Caco-2 (cell line): ENCODE results near the gene RIF1. TPM values are rescaled to one million over a fixed set of nuclear protein-coding genes. Genes with fewer than 3 reads are reported as not detected.

ENCODE experiments used
- BruUV-seq: library from RNA; stranded (reverse); fragments of 400-500 nt; replicated peaks from 2 replicates; lab custom pipeline; 2021; lab: Mats Ljungman, UMichigan
- CTCF ChIA-PET: fragments of 300-600 bp; sonication (Branson Sonifier 250); formaldehyde crosslinking; loops from one replicate; lab custom pipeline; 2022; ENCODE audit warnings: antibody characterized with exemption; lab: Charles Lee
- POLR2A ChIA-PET: fragments of 300-600 bp; sonication (Branson Sonifier 250); formaldehyde crosslinking; loops from one replicate; lab custom pipeline; 2022; ENCODE audit warnings: antibody characterized with exemption; lab: Charles Lee
- DNase-seq, 2 experiments: peaks; one replicate each; pipeline versions ENCODE4 v3.0.0 to v3.0.0-alpha.2; 2020 to 2022
- H3K27me3 ChIP-seq: replicated peaks from 2 replicates; pipeline ENCODE4 v1.6.0; 2011; ENCODE audit warnings: low read length; ENCODE audit not compliant: control insufficient read depth, insufficient read depth
- H3K36me3 ChIP-seq: 2 replicates; pipeline ENCODE4 v1.5.1; 2011; ENCODE audit warnings: low read length; ENCODE audit not compliant: control insufficient read depth, insufficient read depth
- H3K4me1 ChIP-seq: fragments of 250-450 bp; sonication (Bioruptor Pico); 2 replicates; pipeline ENCODE4 v1.5.1; 2020; ENCODE audit warnings: mild to moderate bottlenecking
- H3K4me3 ChIP-seq: 2 replicates; pipeline ENCODE4 v1.5.1; 2011; ENCODE audit warnings: low read depth, mild to moderate bottlenecking, control low read depth, low read length
- H3K9me3 ChIP-seq: fragments of 250-450 bp; sonication (Bioruptor Pico); 2 replicates; pipeline ENCODE4 v1.5.1; 2020; ENCODE audit warnings: mild to moderate bottlenecking, moderate library complexity
- H3K27ac Mint-ChIP-seq: one replicate; pipeline ENCODE4 v1.8.0; 2022; ENCODE audit warnings: mixed read lengths; ENCODE audit not compliant: unreplicated experiment
- H3K27me3 Mint-ChIP-seq: one replicate; pipeline ENCODE4 v1.8.0; 2022; ENCODE audit warnings: mixed read lengths; ENCODE audit not compliant: insufficient read depth, unreplicated experiment
- H3K36me3 Mint-ChIP-seq: one replicate; pipeline ENCODE4 v1.8.0; 2022; ENCODE audit warnings: mild to moderate bottlenecking, mixed read lengths; ENCODE audit not compliant: insufficient read depth, unreplicated experiment
- H3K4me1 Mint-ChIP-seq: one replicate; pipeline ENCODE4 v1.8.0; 2022; ENCODE audit warnings: low read depth, mixed read lengths; ENCODE audit not compliant: unreplicated experiment
- H3K4me3 Mint-ChIP-seq: one replicate; pipeline ENCODE4 v1.8.0; 2022; ENCODE audit warnings: mild to moderate bottlenecking, moderate library complexity, mixed read lengths; ENCODE audit not compliant: unreplicated experiment
- H3K9me3 Mint-ChIP-seq: one replicate; pipeline ENCODE4 v1.8.0; 2022; ENCODE audit warnings: mixed read lengths; ENCODE audit not compliant: unreplicated experiment
- CTCF ChIP-seq, 2 experiments: fragments of 200-600 bp in 1 of 2; IDR thresholded peaks; 1 replicate in 1 of 2; 2 replicates in 1 of 2; pipeline versions ENCODE4 v1.5.1 to v1.8.0; 2011 to 2022; ENCODE audit warnings: antibody characterized with exemption in 1 of 2, control low read depth in 1 of 2, inconsistent platforms in 1 of 2, low read depth in 1 of 2, low read length in 1 of 2, mild to moderate bottlenecking in 1 of 2, moderate library complexity in 1 of 2; ENCODE audit not compliant: insufficient read depth in 1 of 2, severe bottlenecking in 1 of 2, unreplicated experiment in 1 of 2
- intact Hi-C: fragments of 100-400 bp; cut with micrococcal nuclease; formaldehyde crosslinking; loops from one replicate; pipeline ENCODE4 v1.10.0; 2022; ENCODE audit not compliant: unreplicated experiment
- total RNA-seq: library from RNA; stranded (reverse); gene quantifications from 2 replicates; pipeline ENCODE4 v1.2.3, GENCODE V29; 2022

Gene RIF1
- total RNA-seq, 1 experiment from 2014 or later: 63.9 TPM

GRCh38 chr2:151380580-151381235 is 29.0 kb upstream of the RIF1 start:
- POLR2A ChIA-PET: no interaction called here
- H3K36me3 Mint-ChIP-seq: no peaks in the 10 kb centered on the region
- H3K4me1 Mint-ChIP-seq: no peaks in the 10 kb centered on the region
- no peaks in the 10 kb centered on the region for H3K4me1 ChIP-seq
- H3K4me3 Mint-ChIP-seq: no peak overlapping the region
- DNase-seq: no peak
- no peaks in the 10 kb centered on the region for H3K36me3 ChIP-seq
- H3K27me3 ChIP-seq: no peaks in the 10 kb centered on the region
- H3K4me3 ChIP-seq: no peak overlapping the region
- CTCF ChIA-PET: interaction anchor here (0.7 kb wide), 1 partner anchor 14 kb away, joined by 3 read pairs; no protein-coding TSS in a partner anchor
- no TSS peak for BruUV-seq
- H3K9me3 ChIP-seq: no peaks in the 10 kb centered on the region
- no peaks in the 10 kb centered on the region for H3K27me3 Mint-ChIP-seq
- H3K9me3 Mint-ChIP-seq: no peaks in the 10 kb centered on the region
- TF ChIP-seq CTCF (IDR thresholded peaks at IDR 0.05; ENCODE audit: insufficient read depth in 1 of 2, low read depth in 1 of 2, low read length in 1 of 2, severe bottlenecking in 1 of 2, unreplicated experiment in 1 of 2): no peak
- no peak overlapping the region for H3K27ac Mint-ChIP-seq
- intact Hi-C loops: no loop called here

DNA sequence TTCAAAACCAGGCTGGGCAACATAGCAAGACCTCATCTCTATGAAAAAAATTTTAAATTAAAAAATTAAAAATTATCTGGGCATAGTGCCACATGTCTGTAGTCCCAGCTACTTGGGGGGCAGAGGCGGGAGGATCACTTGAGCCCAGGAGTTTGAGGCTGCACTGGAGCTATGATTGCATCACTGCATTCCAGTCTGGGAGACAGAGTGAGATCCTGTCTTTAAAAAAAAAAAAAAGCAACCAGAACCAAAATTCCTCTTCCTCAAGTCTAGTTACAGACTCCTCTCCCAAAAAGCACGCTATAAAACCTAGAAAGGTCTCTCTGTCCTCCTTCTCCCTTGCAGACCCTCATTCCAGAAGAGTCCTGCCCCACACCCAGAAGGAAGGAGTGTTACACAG is 28.4 kb upstream of the RIF1 start:
- Mint-ChIP-seq H3K4me1 (no peaks in the 10 kb centered on the region), H3K27me3 (no peaks in the 10 kb centered on the region), H3K9me3 (no peaks in the 10 kb centered on the region), H3K27ac (no peak overlapping the region), H3K4me3 (no peak overlapping the region), H3K36me3 (no peaks in the 10 kb centered on the region)
- Histone ChIP-seq H3K4me1 (no peaks in the 10 kb centered on the region), H3K9me3 (no peaks in the 10 kb centered on the region), H3K36me3 (no peaks in the 10 kb centered on the region), H3K27me3 (no peaks in the 10 kb centered on the region), H3K4me3 (no peak overlapping the region)
- POLR2A ChIA-PET: no interaction called here
- no TSS peak for BruUV-seq
- intact Hi-C loops: no loop called here
- no peak for DNase-seq
- CTCF ChIA-PET: no interaction called here
- no peak for TF ChIP-seq CTCF (IDR thresholded peaks at IDR 0.05; ENCODE audit: insufficient read depth in 1 of 2, low read depth in 1 of 2, low read length in 1 of 2, severe bottlenecking in 1 of 2, unreplicated experiment in 1 of 2)

GRCh38 chr2:151388011-151388410 is 21.7 kb upstream of the RIF1 start:
- no peak for DNase-seq
- TF ChIP-seq CTCF (IDR thresholded peaks at IDR 0.05; ENCODE audit: insufficient read depth in 1 of 2, low read depth in 1 of 2, low read length in 1 of 2, severe bottlenecking in 1 of 2, unreplicated experiment in 1 of 2): no peak
- Mint-ChIP-seq H3K27ac (no peak overlapping the region), H3K9me3 (no peaks in the 10 kb centered on the region), H3K4me1 (no peaks in the 10 kb centered on the region), H3K4me3 (no peak overlapping the region), H3K36me3 (no peaks in the 10 kb centered on the region), H3K27me3 (no peaks in the 10 kb centered on the region)
- Histone ChIP-seq H3K9me3 (no peaks in the 10 kb centered on the region), H3K36me3 (no peaks in the 10 kb centered on the region), H3K27me3 (no peaks in the 10 kb centered on the region), H3K4me1 (no peaks in the 10 kb centered on the region), H3K4me3 (no peak overlapping the region)
- intact Hi-C loops: no loop called here
- CTCF ChIA-PET: no interaction called here
- POLR2A ChIA-PET: no interaction called here
- no TSS peak for BruUV-seq
